HUES64 (cell line): ENCODE results near the gene PRKAG2.

ENCODE experiments used
- H3K27ac ChIP-seq: 2 replicates; pipeline ENCODE4 v1.7.0; 2013; ENCODE audit warnings: low read depth, low read length, inconsistent platforms
- H3K27me3 ChIP-seq: 2 replicates; pipeline ENCODE4 v1.6.1; 2013; ENCODE audit warnings: mild to moderate bottlenecking, low read length; ENCODE audit not compliant: insufficient read depth
- H3K36me3 ChIP-seq: 2 replicates; pipeline ENCODE4 v1.6.1; 2013; ENCODE audit warnings: mild to moderate bottlenecking, low read length; ENCODE audit not compliant: insufficient read depth
- H3K4me1 ChIP-seq: 2 replicates; pipeline ENCODE4 v1.6.1; 2013; ENCODE audit warnings: mild to moderate bottlenecking, low read length, moderate library complexity; ENCODE audit not compliant: insufficient read depth
- H3K4me3 ChIP-seq: 2 replicates; pipeline ENCODE4 v1.5.1; 2013; ENCODE audit warnings: mild to moderate bottlenecking, low read length, moderate library complexity
- H3K9ac ChIP-seq: 2 replicates; pipeline ENCODE4 v1.6.1; 2013; ENCODE audit warnings: mild to moderate bottlenecking, low read depth, low read length
- H3K9me3 ChIP-seq: 2 replicates; pipeline ENCODE4 v1.6.1; 2013; ENCODE audit warnings: low read depth, low read length; ENCODE audit not compliant: insufficient read depth
- WGBS: fragments of 150-250, 120-280 bp; methylation state at CpG from one replicate; pipeline ENCODE4 v1.1.7; 2013; ENCODE audit warnings: missing lambda C conversion rate; 5-methylcytosine and 5-hydroxymethylcytosine counted together

The PRKAG2 gene

DNA sequence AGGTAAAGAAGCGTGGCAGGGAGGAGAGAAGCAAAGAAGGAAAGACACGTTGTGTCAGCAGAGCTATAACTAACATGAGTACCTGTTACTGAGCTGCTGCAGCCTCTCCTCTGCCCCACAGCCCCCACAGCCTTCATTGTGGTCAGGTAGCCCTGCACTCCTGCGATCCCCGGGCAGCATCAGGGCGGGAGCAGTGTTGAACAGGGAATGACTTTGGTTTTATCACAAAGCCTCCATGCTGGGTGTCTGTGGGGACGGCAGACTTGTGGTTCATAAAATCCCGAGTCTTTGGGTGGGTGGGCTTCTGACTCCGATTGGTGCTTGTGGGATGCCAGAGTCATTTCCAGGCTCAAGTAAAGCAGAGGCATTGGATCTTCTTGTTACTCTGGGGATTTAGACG is 14.8 kb upstream of the PRKAG2 start:
- 78% methylated on average over 9 of the region's 9 CpGs for WGBS
- no peaks in the 10 kb centered on the region for H3K36me3 ChIP-seq

DNA sequence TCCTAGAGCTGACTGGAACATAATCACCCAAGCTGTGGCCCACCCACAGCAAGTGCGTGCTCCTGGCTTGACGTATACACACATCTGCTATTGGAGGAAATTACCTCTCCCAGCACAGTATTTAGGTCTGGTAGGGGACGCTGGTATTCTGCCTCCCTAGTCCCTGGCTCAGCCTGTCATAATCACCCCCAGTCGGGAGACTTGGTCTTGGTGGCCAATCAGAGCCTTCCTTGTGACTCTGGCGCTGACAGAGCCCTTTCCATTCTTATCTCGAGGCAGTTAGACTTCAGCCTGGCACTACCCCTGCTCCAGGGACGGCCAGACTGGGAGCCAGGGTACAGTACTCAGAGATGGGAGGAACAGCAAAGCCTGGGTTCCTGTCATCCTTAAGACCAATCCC is 14.3 kb upstream of the PRKAG2 start:
- Histone ChIP-seq H3K4me1 (no peaks in the 10 kb centered on the region), H3K27me3 (0 out of 2 replicates have a peak, but pooled peaks cover 2% of the 10 kb centered on the region), H3K27ac (no peak overlapping the region), H3K9me3 (no peaks in the 10 kb centered on the region), H3K9ac (no peak overlapping the region), H3K36me3 (no peaks in the 10 kb centered on the region), H3K4me3 (no peak overlapping the region)
- WGBS = 88% methylated on average over 7 of the region's 7 CpGs

More for the DNA sequence above, 14.8 kb upstream of the PRKAG2 start:
- Histone ChIP-seq H3K4me1 (no peaks in the 10 kb centered on the region; the same call in 1 of the 2 replicates), H3K27ac (no peak overlapping the region), H3K9ac (no peak overlapping the region), H3K27me3 (0 out of 2 replicates have a peak, but pooled peaks cover 2% of the 10 kb centered on the region), H3K9me3 (no peaks in the 10 kb centered on the region), H3K4me3 (no peak overlapping the region)

DNA sequence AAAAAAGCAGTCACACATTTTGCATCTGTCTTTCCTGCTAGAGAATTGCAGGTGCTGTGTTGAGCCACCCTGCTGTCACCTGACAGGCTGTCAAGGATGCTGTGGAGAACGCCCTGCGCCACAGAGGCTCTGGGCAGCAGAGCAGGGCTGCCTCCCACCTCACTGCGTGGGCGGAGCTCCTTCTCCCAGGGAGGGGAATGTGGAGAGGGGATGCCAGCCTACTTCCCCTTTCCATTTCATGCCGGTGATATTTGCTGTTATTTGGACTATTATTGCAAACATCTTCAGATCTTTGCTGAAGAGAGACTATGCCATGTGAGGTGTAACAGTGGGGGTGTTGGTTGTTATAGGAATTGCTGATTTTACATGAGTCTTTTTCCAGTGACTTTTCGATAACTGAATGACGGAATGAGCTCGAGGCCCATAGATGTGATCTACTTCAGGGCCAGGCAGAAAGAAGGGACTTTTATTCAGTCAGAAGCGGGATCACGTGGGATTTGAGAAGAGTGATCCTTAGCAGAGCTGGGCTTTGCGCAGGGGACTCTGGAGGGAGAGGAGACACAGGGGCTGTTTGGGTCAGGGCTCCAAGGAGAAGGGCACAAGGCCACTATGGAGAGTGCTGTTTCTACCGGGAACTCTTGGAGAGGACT is 13.6 kb upstream of the PRKAG2 start:
- Histone ChIP-seq H3K36me3 (no peaks in the 10 kb centered on the region), H3K4me3 (no peak overlapping the region), H3K27me3 (0 out of 2 replicates have a peak, but pooled peaks cover 6% of the 10 kb centered on the region), H3K9ac (no peak overlapping the region), H3K9me3 (no peaks in the 10 kb centered on the region), H3K27ac (no peak overlapping the region), H3K4me1 (no peaks in the 10 kb centered on the region)
- WGBS = 81% methylated on average over 12 of the region's 12 CpGs

DNA sequence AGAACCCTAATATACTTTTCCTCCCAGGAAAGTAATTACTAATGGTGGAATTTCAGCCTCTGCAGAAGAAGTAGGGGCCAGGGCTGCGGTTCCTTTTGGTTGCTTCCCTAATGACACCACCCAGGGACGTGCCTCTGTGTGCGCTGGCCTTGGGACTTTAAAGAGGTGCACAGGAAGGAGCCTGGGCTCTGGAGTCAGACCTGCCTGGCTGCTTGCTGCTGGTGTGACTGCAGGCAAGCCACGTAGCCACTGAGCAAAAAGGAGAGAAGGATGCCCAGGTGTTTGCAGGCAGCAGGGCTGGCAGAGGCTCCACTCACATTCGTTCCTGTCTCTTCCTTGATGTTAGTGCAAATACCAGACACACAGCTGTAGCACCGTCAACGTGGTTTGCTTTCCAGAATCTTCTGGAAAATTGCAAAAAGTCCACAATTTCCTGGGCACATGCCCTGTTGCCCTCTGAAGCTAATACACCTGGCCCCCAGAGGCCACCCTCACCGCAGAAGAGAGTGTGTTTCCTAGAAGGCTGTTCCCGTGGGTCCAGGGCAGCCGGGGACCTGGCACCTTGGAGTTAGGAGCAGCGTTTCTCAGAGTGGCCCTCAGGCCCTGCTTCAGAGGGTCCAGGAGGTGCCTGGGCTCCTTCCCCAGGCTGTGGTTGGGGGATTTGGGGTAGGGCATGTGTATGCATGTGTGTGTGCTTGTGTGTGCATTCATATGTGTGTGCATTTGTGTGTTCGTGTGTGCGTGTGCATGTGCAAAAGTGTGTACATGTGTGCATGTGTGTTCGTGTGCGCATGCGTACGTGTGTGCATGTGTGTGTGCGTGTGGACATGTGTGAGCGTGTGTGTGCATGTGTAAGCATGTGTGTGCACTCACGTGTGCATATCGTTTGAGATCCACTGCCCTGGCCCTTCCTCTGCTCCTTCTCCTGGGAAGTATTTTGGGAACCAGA is 12.8 kb upstream of the PRKAG2 start:
- H3K27me3 ChIP-seq = 0 out of 2 replicates have a peak, but pooled peaks cover 6% of the 10 kb centered on the region
- no peaks in the 10 kb centered on the region for H3K9me3 ChIP-seq
- no peak overlapping the region for H3K4me3 ChIP-seq
- no peaks in the 10 kb centered on the region for H3K4me1 ChIP-seq
- no peaks in the 10 kb centered on the region for H3K36me3 ChIP-seq
- no peak overlapping the region for H3K27ac ChIP-seq
- no peak overlapping the region for H3K9ac ChIP-seq
- 92% methylated on average over 21 of the region's 21 CpGs for WGBS

DNA sequence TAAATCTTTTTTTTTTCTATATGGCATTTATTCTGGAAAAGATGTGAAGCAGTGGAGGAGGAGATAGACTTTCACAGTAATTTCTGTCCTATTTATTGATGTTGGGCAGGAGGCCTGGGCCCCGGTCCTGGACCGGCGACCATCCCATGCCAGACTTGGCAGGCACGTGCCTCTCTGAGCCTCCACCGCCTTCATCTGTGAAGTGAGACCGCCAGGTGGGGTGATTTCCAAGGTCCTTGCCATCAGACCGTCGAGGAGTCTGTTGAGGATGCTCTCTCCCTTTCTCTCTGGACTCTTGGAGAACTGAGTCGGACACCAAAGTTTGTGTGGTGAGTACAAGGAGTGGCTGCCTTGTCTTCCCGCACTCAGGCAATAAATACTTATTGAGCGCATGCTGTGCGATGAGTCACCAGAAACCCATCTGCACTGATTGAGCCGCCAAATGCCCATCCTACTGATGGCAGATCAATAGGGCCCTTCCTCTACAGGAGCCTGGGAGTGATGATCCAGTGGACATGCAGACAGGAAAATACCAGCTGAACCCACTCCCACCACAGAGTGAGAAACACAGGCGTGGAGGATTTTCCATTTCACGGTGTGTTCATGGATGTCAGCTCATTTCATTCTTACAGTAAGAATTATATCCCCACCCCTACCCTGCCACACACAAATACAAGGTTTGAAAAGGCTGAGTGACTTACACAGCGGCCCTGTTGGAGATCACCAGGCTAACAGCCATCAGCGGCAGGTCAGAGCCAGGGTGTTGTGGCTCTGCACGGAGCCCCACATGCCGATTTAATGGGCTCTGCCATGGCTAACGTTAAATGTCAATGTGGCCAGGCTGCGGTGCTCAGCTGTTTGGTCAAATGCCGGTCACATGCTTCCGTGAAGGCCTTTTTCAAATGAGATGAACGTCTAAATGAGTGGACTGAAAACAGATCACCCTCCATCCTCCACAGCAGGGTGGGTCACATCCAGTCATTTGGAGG is 11.5 kb upstream of the PRKAG2 start:
- Histone ChIP-seq H3K9ac (no peak overlapping the region), H3K27me3 (peaks cover 12% of the 10 kb centered on the region; the same call in 1 of the 2 replicates), H3K4me3 (no peak overlapping the region), H3K9me3 (no peaks in the 10 kb centered on the region), H3K4me1 (no peaks in the 10 kb centered on the region), H3K27ac (no peak overlapping the region), H3K36me3 (no peaks in the 10 kb centered on the region)
- 82% methylated on average over 24 of the region's 24 CpGs for WGBS

DNA sequence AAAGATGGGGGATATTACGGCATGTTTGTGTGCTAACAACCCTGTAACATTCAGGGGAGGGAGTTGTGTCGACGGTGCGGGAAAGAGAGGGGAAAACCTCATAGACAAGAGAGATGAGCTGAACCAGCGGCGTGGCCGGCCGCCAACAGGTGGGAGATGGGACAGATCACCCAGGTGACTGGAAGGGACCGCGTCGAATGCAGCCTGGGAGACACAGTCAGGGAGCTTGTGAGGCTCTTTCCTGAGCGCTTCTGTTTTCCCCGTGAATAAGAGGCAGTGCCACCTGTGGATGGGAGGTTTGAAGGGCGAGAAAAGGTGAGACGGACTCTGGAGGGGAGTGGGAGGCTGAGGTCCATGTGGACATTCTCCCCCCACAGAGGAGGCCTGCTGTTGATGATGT is 9.9 kb upstream of the PRKAG2 start:
- Histone ChIP-seq H3K27me3 (peaks cover 15% of the 10 kb centered on the region; the same call in 1 of the 2 replicates), H3K4me3 (no peak overlapping the region), H3K27ac (no peak overlapping the region), H3K9ac (no peak overlapping the region), H3K4me1 (no peaks in the 10 kb centered on the region), H3K9me3 (no peaks in the 10 kb centered on the region), H3K36me3 (no peaks in the 10 kb centered on the region)
- WGBS = 78% methylated on average over 15 of the region's 15 CpGs

DNA sequence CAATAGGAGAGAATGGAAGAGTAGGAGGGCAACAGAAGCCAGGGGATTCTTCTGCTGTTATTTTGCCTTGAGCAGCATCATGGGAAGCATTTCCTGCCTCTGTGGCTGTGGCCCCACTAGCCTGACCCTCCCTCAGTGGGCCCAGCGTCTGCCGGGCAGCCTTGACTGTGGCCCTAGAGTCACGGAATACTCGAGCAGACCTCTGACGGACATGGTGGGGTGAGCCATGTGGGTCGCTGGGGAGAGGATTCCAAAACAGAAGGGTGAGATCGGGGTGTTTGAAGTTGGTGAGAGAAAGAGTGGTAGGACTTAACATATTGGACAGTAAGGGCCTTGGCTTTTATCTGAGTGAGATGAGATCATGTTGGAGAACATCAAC is 8.3 kb upstream of the PRKAG2 start:
- no peaks in the 10 kb centered on the region for H3K9me3 ChIP-seq
- no peaks in the 10 kb centered on the region for H3K36me3 ChIP-seq
- no peak overlapping the region for H3K9ac ChIP-seq
- H3K4me1 ChIP-seq = no peaks in the 10 kb centered on the region
- no peak overlapping the region for H3K4me3 ChIP-seq
- 92% methylated on average over 7 of the region's 7 CpGs for WGBS
- H3K27me3 ChIP-seq = peaks cover 19% of the 10 kb centered on the region
- H3K27ac ChIP-seq = no peak overlapping the region

DNA sequence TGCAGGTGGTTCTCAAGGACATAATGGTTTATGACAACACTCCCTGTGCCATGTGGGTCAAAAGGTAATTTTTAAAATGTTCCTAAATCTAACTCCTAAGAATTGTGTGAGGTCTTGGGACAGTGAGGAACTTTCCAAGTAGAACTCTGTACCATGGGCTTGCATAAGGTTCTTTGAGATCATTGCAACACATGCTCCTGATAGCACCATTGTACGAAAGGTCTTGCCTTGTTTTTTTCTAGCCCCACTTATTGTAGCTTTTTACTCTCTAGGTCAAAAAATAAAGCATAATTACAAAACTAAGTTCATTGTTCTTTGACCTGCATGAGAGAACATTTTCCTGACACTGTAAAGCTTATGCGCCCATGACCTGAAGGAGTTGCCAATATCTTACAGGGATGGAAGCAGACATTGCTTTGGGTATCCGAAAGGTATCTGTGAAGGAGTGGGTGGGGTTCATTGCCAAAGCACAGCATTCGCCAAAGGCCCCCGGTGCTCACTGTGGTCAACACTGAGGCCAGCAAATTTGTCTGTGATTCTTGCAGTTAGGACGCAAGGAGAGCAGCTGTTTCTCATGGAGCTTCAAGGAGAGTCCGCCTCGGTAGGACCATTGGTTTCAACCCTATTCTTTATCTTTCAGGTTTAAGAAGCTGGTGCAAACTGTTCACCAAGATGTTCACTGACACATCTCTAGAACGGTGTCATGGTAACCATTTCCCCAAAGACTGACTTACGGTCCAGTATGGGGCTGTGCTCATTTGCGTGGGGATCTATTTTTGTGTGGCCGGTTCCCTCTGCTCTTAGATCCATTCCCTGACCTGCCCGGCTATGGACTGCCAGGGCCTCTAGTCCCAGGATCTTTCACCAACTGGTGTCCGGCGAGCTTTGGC is 7.6 kb upstream of the PRKAG2 start:
- no peak overlapping the region for H3K4me3 ChIP-seq
- 96% methylated on average over 15 of the region's 15 CpGs for WGBS
- no peak overlapping the region for H3K27ac ChIP-seq
- no peaks in the 10 kb centered on the region for H3K36me3 ChIP-seq
- no peak overlapping the region for H3K9ac ChIP-seq
- H3K4me1 ChIP-seq = no peaks in the 10 kb centered on the region
- no peaks in the 10 kb centered on the region for H3K9me3 ChIP-seq
- H3K27me3 ChIP-seq = peaks cover 25% of the 10 kb centered on the region

DNA sequence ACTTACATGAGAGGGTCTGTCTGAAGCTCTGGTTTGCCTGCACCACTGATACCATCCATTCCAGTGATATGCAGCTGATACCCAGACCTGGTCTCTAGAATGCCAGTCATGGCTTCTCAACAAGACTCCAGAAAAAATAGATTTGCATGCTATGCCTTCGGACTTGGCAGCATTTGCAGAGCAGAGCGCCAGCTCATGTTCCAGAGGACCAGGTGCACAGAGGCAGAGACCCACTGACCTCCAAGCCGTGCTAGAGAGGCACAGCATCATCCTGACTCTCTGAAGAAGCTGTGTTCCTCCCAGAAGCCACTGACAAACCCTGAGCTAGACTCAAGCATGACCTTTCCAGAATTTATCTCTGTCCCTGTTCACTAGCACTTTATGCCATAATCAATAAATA is 6.9 kb upstream of the PRKAG2 start:
- H3K27ac ChIP-seq = no peak overlapping the region
- H3K4me1 ChIP-seq = no peaks in the 10 kb centered on the region
- H3K36me3 ChIP-seq = no peaks in the 10 kb centered on the region
- H3K4me3 ChIP-seq = no peak overlapping the region
- peaks cover 32% of the 10 kb centered on the region for H3K27me3 ChIP-seq
- H3K9me3 ChIP-seq = no peaks in the 10 kb centered on the region
- H3K9ac ChIP-seq = no peak overlapping the region
- 92% methylated on average over 3 of the region's 3 CpGs for WGBS

DNA sequence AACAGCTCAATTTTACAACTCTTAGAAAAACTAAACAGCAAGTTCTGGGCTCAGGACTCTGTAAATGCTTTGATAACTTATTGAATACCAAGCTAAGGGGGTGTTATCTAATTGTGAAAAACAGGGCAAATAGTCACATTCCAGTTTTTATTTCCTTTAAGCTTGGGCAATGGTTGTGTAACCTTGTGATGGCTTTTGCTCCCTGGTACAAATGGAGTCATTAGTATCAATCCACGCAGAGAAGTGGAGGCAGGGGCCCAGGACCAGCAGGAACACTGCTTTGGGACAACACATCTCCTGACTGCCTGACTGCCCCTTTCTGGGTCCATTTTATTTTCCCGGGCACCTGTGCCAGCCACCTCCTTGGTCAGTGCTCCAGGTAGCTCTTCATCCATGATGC is 5.8 kb upstream of the PRKAG2 start:
- no peaks in the 10 kb centered on the region for H3K9me3 ChIP-seq
- H3K27me3 ChIP-seq = peaks cover 44% of the 10 kb centered on the region
- WGBS = 95% methylated on average over 2 of the region's 2 CpGs
- H3K4me3 ChIP-seq = no peak overlapping the region
- H3K36me3 ChIP-seq = no peaks in the 10 kb centered on the region
- H3K27ac ChIP-seq = no peak overlapping the region
- no peaks in the 10 kb centered on the region for H3K4me1 ChIP-seq
- no peak overlapping the region for H3K9ac ChIP-seq
